ENCODE results near the gene PBLD. TPM values are rescaled to one million over a fixed set of nuclear protein-coding genes. Genes with fewer than 3 reads are reported as not detected.

Gene PBLD
- total RNA-seq, 1 donor from 2014 or later, result 2.6 TPM

DNA sequence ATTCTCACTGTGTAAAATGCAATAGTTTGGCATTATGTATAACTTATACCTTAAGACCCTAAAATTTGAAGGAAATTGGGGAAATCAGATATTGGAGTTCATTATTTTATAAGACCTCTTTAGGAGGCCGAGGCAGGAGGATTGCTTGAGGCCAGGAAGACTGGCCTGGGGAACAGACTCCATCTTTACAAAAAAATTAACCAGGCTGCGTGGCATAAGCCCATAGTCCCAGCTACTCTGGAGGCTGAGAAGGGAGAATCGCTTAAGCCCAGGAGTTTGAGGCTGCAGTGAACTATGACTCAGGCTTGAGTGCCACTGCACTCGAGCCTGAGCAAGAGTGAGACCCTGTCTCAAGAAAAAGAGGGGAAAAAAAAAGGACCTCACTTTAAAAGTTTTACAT lies 14.0 kb upstream of the PBLD start:
- no peaks in the 10 kb centered on the region for H3K27me3 ChIP-seq (ENCODE audit: low read depth)
- no peak overlapping the region for H3K4me3 ChIP-seq
- no peaks in the 10 kb centered on the region for H3K9me3 ChIP-seq
- H3K27ac ChIP-seq, result no peak overlapping the region
- intact Hi-C loops (cut with DNase I), result no loop called here
- H3K4me1 ChIP-seq, result no peaks in the 10 kb centered on the region
- TF ChIP-seq, protein P1, sequence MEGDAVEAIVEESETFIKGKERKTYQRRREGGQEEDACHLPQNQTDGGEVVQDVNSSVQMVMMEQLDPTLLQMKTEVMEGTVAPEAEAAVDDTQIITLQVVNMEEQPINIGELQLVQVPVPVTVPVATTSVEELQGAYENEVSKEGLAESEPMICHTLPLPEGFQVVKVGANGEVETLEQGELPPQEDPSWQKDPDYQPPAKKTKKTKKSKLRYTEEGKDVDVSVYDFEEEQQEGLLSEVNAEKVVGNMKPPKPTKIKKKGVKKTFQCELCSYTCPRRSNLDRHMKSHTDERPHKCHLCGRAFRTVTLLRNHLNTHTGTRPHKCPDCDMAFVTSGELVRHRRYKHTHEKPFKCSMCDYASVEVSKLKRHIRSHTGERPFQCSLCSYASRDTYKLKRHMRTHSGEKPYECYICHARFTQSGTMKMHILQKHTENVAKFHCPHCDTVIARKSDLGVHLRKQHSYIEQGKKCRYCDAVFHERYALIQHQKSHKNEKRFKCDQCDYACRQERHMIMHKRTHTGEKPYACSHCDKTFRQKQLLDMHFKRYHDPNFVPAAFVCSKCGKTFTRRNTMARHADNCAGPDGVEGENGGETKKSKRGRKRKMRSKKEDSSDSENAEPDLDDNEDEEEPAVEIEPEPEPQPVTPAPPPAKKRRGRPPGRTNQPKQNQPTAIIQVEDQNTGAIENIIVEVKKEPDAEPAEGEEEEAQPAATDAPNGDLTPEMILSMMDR (IDR thresholded peaks at IDR 0.05), result no peak
- ATAC-seq (no peak), DNase-seq (no peak)
- peaks cover 80% of the 10 kb centered on the region for H3K36me3 ChIP-seq

DNA sequence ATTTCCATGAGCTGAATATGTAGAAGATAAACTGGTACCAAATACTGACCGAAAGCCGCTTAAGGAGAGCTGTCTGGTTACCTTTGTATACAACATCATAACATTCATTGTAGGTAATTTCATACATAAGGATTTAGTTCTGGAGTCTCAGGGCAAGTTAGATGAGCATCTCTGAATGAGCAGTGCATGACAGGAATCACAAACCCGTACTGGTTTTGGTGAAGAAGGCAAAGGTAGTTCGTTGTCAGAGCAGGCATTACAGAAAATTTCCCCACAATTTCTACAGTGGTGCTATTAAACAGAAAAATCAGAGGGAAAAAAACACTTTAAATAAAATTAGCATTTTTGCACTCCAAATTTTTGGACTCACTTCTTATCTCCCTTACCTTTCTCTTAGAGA lies 12.9 kb upstream of the PBLD start:
- DNase-seq (no peak), ATAC-seq (no peak)
- Histone ChIP-seq H3K4me3 (no peak overlapping the region), H3K36me3 (peaks cover 80% of the 10 kb centered on the region), H3K27ac (no peak overlapping the region), H3K27me3 (ENCODE audit: low read depth) (no peaks in the 10 kb centered on the region), H3K4me1 (no peaks in the 10 kb centered on the region), H3K9me3 (no peaks in the 10 kb centered on the region)
- intact Hi-C loops (cut with DNase I), result no loop called here
- TF ChIP-seq, protein P1 (IDR thresholded peaks at IDR 0.05), result no peak

DNA sequence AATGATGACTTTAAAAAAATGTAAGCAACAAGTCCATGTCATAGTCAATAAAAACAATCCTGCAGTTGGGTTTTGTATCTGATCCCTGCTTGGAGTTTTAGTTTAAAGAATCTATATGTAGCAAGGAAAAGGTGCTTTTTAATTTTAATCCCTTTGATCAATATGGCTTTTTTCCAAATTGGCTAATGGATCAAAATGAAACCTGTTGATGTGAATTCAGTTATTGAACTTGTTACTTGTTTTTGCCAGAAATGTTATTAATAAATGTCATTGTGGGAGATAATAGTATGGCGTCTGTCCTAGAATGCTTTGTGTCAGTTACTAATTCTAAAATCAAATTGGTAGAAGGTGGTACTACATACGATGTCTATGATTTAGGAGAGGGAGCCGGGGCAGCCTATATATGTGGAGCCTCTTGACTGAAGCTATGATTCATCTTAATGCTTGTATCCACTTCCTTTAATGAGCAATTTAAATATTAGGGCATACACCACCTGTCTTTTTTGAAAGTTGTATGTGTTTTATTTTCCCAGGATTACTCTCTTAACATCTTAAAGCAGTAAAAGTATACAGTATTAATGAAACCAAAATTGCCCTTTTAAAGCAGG lies 10.3 kb upstream of the PBLD start:
- intact Hi-C loops (cut with DNase I), result no loop called here
- DNase-seq (no peak), ATAC-seq (no peak)
- peaks cover 99% of the 10 kb centered on the region for H3K36me3 ChIP-seq
- no peak overlapping the region for H3K27ac ChIP-seq
- no peaks in the 10 kb centered on the region for H3K27me3 ChIP-seq (ENCODE audit: low read depth)
- peaks cover 6% of the 10 kb centered on the region for H3K4me1 ChIP-seq
- H3K9me3 ChIP-seq, result no peaks in the 10 kb centered on the region
- no peak overlapping the region for H3K4me3 ChIP-seq
- TF ChIP-seq, protein P1 (IDR thresholded peaks at IDR 0.05), result no peak

DNA sequence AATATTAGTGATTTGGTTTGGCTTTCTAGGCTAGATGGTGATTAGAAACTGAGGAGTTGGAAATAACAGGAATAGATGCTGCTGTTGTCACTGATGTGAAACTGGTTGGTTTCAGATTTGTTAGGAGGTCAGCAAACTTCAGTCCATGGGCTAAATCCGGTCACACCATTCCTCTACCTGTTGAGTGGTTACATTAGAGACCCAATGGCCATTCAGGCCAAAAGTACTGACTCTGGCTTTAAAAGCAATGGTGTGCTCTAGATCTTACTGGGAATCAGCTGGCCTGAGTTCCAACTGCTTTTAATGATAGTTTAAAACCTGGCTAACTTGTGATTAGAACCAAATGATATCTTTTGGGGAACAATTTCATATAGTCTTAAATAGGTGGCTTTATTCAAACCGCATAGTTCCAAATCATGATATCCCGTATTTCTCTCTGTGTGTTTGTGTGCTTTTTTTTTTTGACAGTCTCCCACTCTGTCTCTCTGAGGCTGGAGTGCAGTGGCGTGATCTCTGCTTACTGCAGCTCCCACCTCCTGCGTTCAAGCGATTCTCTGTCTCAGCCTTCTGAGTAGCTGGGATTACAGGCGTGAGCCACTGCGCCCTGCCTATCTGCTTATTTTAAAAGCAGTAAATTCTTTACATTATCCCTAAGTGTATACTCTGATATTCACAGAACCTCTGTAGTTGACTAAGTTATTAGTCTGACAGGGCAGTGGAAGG lies 7.8 kb upstream of the PBLD start:
- no peaks in the 10 kb centered on the region for H3K9me3 ChIP-seq
- intact Hi-C loops (cut with DNase I), result no loop called here
- peaks cover 31% of the 10 kb centered on the region for H3K4me1 ChIP-seq
- H3K27me3 ChIP-seq (ENCODE audit: low read depth), result no peaks in the 10 kb centered on the region
- ATAC-seq (no peak), DNase-seq (no peak)
- H3K27ac ChIP-seq, result no peak overlapping the region
- no peak overlapping the region for H3K4me3 ChIP-seq
- TF ChIP-seq, protein P1 (IDR thresholded peaks at IDR 0.05), result no peak
- H3K36me3 ChIP-seq, result peaks cover 81% of the 10 kb centered on the region

DNA sequence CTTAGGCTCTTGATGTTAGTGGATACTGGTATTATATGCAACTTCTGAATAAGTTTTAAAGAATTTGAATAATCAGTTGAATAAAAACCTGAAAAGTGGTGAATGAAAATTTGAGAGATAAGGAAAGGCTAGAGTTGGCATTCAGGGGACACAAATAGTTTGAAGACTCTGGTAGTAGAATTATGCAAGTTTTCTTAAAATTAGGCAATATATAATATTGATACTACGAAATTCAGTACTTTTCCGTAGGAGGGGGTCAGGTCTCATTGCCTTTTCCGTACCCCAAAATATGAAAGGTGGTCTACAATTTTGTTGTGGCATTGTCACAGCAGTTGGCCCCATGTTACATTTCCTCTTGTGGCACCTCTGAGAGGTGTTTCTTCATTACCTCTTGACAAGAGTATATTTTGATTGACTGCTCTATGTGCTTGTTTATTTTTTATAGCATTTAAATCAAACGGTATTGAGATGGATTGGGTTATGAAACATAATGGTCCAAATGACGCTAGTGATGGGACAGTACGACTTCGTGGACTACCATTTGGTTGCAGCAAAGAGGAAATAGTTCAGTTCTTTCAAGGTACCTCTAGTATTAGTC lies 4.1 kb upstream of the PBLD start:
- intact Hi-C loops (cut with DNase I), result no loop called here
- H3K27ac ChIP-seq, result no peak overlapping the region
- no peak for DNase-seq
- peaks cover 50% of the 10 kb centered on the region for H3K4me1 ChIP-seq
- TF ChIP-seq, protein P1 (IDR thresholded peaks at IDR 0.05), result no peak
- H3K4me3 ChIP-seq, result no peak overlapping the region
- H3K9me3 ChIP-seq, result no peaks in the 10 kb centered on the region
- ATAC-seq, result no peak
- no peaks in the 10 kb centered on the region for H3K27me3 ChIP-seq (ENCODE audit: low read depth)
- H3K36me3 ChIP-seq, result peaks cover 44% of the 10 kb centered on the region

All from lower lobe of right lung (tissue), 2 donors.